Ovary (tissue), 9 donors: ENCODE data around the gene TANC1. TPM values are rescaled to one million over a fixed set of nuclear protein-coding genes. Genes with fewer than 3 reads are reported as not detected.

ENCODE experiments used
- DNase-seq, 5 donors: peaks; one replicate each; pipeline ENCODE4 v3.0.0-alpha.2; 2019 to 2020
- H3K27ac ChIP-seq, 2 donors: fragments of 200-600 bp; one replicate each; pipeline versions ENCODE4 v1.5.1 to v1.8.0; 2019 to 2022
- H3K27me3 ChIP-seq: fragments of 200-600 bp; one replicate; pipeline ENCODE4 v1.8.0; 2022
- H3K36me3 ChIP-seq: fragments of 200-600 bp; sonication (generic); one replicate; pipeline ENCODE4 v1.5.1; 2019
- H3K4me1 ChIP-seq: one replicate; pipeline ENCODE4 v1.8.1; 2013; ENCODE audit warnings: mild to moderate bottlenecking, moderate library complexity; ENCODE audit not compliant: insufficient read depth
- H3K4me3 ChIP-seq: fragments of 200-600 bp; sonication (generic); one replicate; pipeline ENCODE4 v1.5.1; 2017
- H3K9me3 ChIP-seq, 2 donors: fragments of 200-600 bp in 1 of 2; sonication (generic) in 1 of 2; one replicate each; pipeline versions ENCODE4 v1.5.1 to v1.8.1; 2013 to 2019; ENCODE audit warnings: mild to moderate bottlenecking in 1 of 2, moderate library complexity in 1 of 2
- EP300 ChIP-seq: sonication (generic); formaldehyde crosslinking; IDR thresholded peaks from one replicate; pipeline ENCODE4 v1.6.1; 2017; ENCODE audit warnings: antibody characterized with exemption
- POLR2A ChIP-seq: fragments of 450-650 bp; IDR thresholded peaks from one replicate; pipeline ENCODE4 v1.6.1; 2017; ENCODE audit warnings: antibody characterized with exemption, mild to moderate bottlenecking, moderate library complexity
- WGBS, 3 donors: extraction: QIAGEN DNeasy Blood & Tissue Kit in 1 of 3; methylation state at CpG; one replicate each; pipeline versions ENCODE4 v1.1.5 to v1.1.7; 2013 to 2017; 5-methylcytosine and 5-hydroxymethylcytosine counted together
- intact Hi-C, 4 donors: fragments of 100-400 bp; cut with DNase I; formaldehyde crosslinking; loops; one replicate each; pipeline versions ENCODE4 v1.11.0 to v1.15.1; 2022 to 2023
- polyA plus RNA-seq, 2 donors: library from polyadenylated mRNA; stranded (reverse); fragments of 200-250 nt in 1 of 2; fragments of 350-450 nt in 1 of 2; fragmentation: Illumina TruSeq in 1 of 2; extraction: RNeasy Lipid Tissue Mini Kit (QIAGEN cat#74804) in 1 of 2; gene quantifications; one replicate each; pipeline ENCODE4 v1.2.3, GENCODE V29; 2013 to 2014
- total RNA-seq, 7 donors: library from RNA; depleted of rRNA in 2 of 7; stranded (reverse); fragments of >200 nt in 2 of 7; fragmentation: NEBNext Ultra II Directional in 3 of 7; extraction: Animal tissue kit (Norgen Biotek cat#: 25700) in 3 of 7; gene quantifications; one replicate each; pipeline versions ENCODE4 v1.1.0 to v1.2.4, GENCODE V29; 2016 to 2023
- TF ChIP-seq, protein P1 (sequence below), 3 donors: fragments of 450-650 bp in 2 of 3; fragments of 200-600 bp in 1 of 3; IDR thresholded peaks; one replicate each; pipeline versions ENCODE4 v1.5.1 to v1.8.0; 2016 to 2022; ENCODE audit warnings: antibody characterized with exemption in 3 of 3, mild to moderate bottlenecking in 1 of 3
- donor health status: DM: no; HTN: no; CAD: no; lungs with moderate emphysema.
- donor health status: DM: no; HTN: no; CAD: no.
- donor health status: Bipolar disorder and iron deficiency.
- donor health status: DM: yes; HTN: yes; CAD: no.
- donor health status: DM: no; HTN: no; CAD: no.
- donor health status: DM: yes; HTN: yes; CAD: no.

Gene TANC1
- total and polyA plus RNA-seq, 9 donors = 12.2 to 39.2 (median 25.8) TPM

DNA sequence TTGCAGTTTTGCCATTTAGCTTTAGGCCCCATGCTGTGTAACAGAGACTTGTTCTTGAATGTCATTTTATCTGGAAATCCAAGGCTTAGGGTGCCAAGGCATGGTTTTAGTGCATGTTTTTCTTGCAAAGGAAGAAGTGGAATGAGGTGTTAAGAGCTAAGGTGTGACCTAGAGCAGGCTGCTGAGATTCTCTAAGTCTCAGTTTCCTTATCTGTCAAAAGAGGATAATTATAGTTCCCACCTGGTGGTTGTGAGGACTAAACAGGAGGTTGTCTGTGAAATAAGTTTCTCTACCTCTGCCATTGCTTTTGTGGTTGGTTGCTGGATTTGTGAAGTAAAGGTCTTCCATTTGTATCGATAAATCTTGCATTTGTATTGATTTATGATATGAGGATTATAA is 82.0 kb downstream of the TANC1 start:
- TF ChIP-seq POLR2A (no peak), EP300 (no peak)
- TF ChIP-seq, protein P1, sequence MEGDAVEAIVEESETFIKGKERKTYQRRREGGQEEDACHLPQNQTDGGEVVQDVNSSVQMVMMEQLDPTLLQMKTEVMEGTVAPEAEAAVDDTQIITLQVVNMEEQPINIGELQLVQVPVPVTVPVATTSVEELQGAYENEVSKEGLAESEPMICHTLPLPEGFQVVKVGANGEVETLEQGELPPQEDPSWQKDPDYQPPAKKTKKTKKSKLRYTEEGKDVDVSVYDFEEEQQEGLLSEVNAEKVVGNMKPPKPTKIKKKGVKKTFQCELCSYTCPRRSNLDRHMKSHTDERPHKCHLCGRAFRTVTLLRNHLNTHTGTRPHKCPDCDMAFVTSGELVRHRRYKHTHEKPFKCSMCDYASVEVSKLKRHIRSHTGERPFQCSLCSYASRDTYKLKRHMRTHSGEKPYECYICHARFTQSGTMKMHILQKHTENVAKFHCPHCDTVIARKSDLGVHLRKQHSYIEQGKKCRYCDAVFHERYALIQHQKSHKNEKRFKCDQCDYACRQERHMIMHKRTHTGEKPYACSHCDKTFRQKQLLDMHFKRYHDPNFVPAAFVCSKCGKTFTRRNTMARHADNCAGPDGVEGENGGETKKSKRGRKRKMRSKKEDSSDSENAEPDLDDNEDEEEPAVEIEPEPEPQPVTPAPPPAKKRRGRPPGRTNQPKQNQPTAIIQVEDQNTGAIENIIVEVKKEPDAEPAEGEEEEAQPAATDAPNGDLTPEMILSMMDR (IDR thresholded peaks at IDR 0.05) = no peak
- H3K4me1 ChIP-seq = peaks cover 12% of the 10 kb centered on the region
- H3K9me3 ChIP-seq = no peaks in the 10 kb centered on the region
- intact Hi-C loops = no loop called here
- DNase-seq = no peak
- WGBS, 3 donors = 96 to 98% (median 97%) methylated on average over 1 of the region's 1 CpG
- no peak overlapping the region for H3K27ac ChIP-seq
- no peaks in the 10 kb centered on the region for H3K27me3 ChIP-seq
- H3K4me3 ChIP-seq = no peak overlapping the region
- H3K36me3 ChIP-seq = no peaks in the 10 kb centered on the region

DNA sequence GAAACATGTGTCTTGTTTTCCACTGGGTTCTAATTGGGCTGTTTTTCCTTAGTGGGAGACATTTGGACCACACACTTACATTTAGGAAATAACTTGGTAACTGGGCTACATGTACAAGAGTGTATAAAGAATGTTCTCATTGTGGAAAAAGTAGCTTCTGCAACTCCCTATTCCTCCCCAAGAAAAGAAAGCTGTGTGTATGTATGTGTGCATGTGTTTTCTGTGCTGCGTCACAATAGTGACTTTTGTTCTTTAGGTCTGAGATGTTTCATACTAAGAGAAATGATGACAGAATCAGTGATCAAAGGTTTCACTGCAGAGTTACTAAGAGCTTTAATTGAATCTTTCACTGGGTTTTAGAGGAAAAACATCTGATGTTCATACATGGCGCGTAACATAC is 82.7 kb downstream of the TANC1 start:
- Histone ChIP-seq H3K4me1 (peaks cover 12% of the 10 kb centered on the region), H3K36me3 (no peaks in the 10 kb centered on the region), H3K9me3 (no peaks in the 10 kb centered on the region), H3K27me3 (no peaks in the 10 kb centered on the region), H3K27ac (no peak overlapping the region), H3K4me3 (no peak overlapping the region)
- TF ChIP-seq, protein P1 (IDR thresholded peaks at IDR 0.05) = no peak
- TF ChIP-seq POLR2A (no peak), EP300 (no peak)
- intact Hi-C loops = no loop called here
- WGBS, 3 donors = 97 to 99% (median 98%) methylated on average over 3 of the region's 3 CpGs
- no peak for DNase-seq

DNA sequence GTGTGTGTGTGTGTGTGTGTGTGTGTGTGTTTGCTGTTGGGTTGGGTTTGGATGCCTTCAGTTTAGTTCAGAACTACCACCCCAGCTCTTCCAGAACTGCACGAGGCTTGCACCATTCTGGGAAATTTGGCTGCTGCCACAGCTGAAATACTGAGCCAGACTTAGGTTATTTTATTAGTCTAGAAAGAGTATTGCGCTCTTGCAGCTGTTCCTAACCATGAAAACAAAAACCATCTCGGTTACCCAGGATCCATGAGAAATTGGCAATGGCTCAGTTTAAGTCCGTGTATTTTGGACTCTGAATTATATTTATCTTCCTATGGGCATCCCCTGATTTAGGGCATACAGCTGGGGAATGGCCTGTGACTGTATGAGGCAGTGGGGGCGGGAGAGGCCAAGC is 83.2 kb downstream of the TANC1 start:
- intact Hi-C loops = no loop called here
- Histone ChIP-seq H3K27ac (no peak overlapping the region), H3K4me1 (peaks cover 12% of the 10 kb centered on the region), H3K4me3 (no peak overlapping the region), H3K9me3 (no peaks in the 10 kb centered on the region), H3K36me3 (no peaks in the 10 kb centered on the region), H3K27me3 (no peaks in the 10 kb centered on the region)
- TF ChIP-seq, protein P1 (IDR thresholded peaks at IDR 0.05) = no peak
- TF ChIP-seq EP300 (no peak), POLR2A (no peak)
- 32 to 44% (median 42%) methylated on average over 5 of the region's 5 CpGs for WGBS, 3 donors
- DNase-seq = no peak

DNA sequence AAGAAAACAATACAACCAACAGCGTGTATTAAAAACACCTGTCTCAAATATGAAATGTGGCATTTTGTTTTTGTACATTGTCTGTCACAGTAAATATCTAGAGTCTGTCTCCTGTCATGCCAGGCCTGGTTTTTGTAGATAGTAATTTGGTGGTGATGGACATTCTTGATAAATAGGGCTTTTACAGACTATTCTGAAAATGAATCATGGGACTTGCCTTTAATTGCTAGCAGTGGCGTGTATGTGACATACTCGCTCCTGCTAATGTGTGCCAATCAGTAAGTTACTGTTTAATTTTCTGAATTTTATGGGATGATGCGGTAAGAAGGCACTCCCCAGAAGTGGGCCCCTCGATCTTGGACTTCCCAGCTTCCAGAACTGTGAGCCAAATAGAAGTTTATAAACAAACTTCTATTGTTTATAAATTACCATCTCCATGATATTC is 83.7 kb downstream of the TANC1 start:
- Histone ChIP-seq H3K27ac (no peak overlapping the region), H3K9me3 (no peaks in the 10 kb centered on the region), H3K27me3 (no peaks in the 10 kb centered on the region), H3K4me3 (no peak overlapping the region), H3K36me3 (no peaks in the 10 kb centered on the region), H3K4me1 (peaks cover 9% of the 10 kb centered on the region)
- no peak for DNase-seq
- TF ChIP-seq, protein P1 (IDR thresholded peaks at IDR 0.05) = no peak
- WGBS, 3 donors = 67 to 85% (median 81%) methylated on average over 5 of the region's 5 CpGs
- intact Hi-C loops = no loop called here
